Calu3 (cell line): ENCODE data around the gene CALML5. TPM values are rescaled to one million over a fixed set of nuclear protein-coding genes. Genes with fewer than 3 reads are reported as not detected.

Experiments used
- BruUV-seq: library from RNA; stranded (reverse); fragments of 400-500 nt; replicated peaks from 2 replicates; lab custom pipeline; 2021; lab: Mats Ljungman, UMichigan
- CTCF ChIA-PET: fragments of 300-600 bp; sonication (Branson Sonifier 250); formaldehyde crosslinking; loops from one replicate; lab custom pipeline; 2022; ENCODE audit warnings: antibody characterized with exemption; lab: Charles Lee
- DNase-seq: peaks from one replicate; pipeline ENCODE4 v3.0.0; 2022
- H3K27ac Mint-ChIP-seq: one replicate; pipeline ENCODE4 v1.8.0; 2022; ENCODE audit warnings: mixed read lengths; ENCODE audit not compliant: unreplicated experiment
- H3K27me3 Mint-ChIP-seq: one replicate; pipeline ENCODE4 v1.8.0; 2022; ENCODE audit warnings: mixed read lengths; ENCODE audit not compliant: unreplicated experiment
- H3K36me3 Mint-ChIP-seq: one replicate; pipeline ENCODE4 v1.8.0; 2022; ENCODE audit warnings: mild to moderate bottlenecking, moderate library complexity, mixed read lengths; ENCODE audit not compliant: insufficient read depth, unreplicated experiment
- H3K4me1 Mint-ChIP-seq: one replicate; pipeline ENCODE4 v1.8.0; 2022; ENCODE audit warnings: mild to moderate bottlenecking, low read depth, mixed read lengths; ENCODE audit not compliant: unreplicated experiment
- H3K4me3 Mint-ChIP-seq: one replicate; pipeline ENCODE4 v1.8.0; 2022; ENCODE audit warnings: mild to moderate bottlenecking, low read depth, moderate library complexity, mixed read lengths; ENCODE audit not compliant: unreplicated experiment
- H3K9me3 Mint-ChIP-seq: one replicate; pipeline ENCODE4 v1.8.0; 2022; ENCODE audit warnings: low read depth, mixed read lengths; ENCODE audit not compliant: unreplicated experiment
- CTCF ChIP-seq: fragments of 200-600 bp; IDR thresholded peaks from one replicate; pipeline ENCODE4 v1.8.0; 2022; ENCODE audit warnings: antibody characterized with exemption; ENCODE audit not compliant: unreplicated experiment
- intact Hi-C: fragments of 100-400 bp; cut with micrococcal nuclease; formaldehyde crosslinking; loops from one replicate; pipeline ENCODE4 v1.10.0; 2022; ENCODE audit not compliant: unreplicated experiment
- total RNA-seq: library from RNA; stranded (reverse); gene quantifications from 2 replicates; pipeline ENCODE4 v1.2.3, GENCODE V29; 2022

CALML5 gene
- total RNA-seq, 1 experiment from 2014 or later = not detected

DNA sequence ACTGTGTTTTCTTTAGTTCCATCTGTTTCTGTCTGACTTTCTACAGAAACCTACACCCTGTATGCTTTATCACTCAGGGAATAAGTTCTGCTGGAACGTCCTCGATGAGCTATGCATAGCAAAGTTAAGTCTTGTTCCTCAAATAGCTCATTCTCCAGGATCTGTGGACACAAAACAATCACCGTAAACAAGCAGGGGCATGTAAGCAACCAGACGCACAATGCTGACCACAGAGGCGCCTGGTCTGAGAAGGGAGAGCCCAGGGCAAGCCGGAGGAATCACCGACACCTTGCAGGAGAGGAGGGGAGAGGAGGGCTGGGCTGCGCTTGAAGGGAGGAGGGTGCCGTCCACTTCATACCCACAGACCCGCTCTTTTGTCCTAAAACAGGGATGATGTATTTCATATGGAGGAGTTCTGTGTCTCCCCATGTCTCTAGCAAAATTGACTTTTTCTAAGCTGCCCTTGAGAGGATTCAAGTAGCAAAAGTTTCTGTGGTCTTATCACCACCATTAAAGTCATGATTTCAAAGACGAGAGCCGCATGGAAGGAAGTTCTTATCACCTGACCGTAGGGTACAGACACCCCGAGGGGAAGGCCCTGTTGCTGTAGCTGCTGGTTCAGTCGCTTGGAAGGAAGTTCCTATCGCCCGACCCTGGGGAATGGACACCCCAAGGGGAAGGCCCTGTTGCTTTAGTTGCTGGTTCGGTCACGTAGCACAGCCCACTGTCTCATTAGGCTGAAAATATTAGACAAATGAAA, 39.7 kb upstream of the CALML5 start:
- no peak for TF ChIP-seq CTCF
- Mint-ChIP-seq H3K27ac (no peak overlapping the region), H3K36me3 (peaks cover under 1% of the 10 kb centered on the region), H3K4me1 (peaks cover 7% of the 10 kb centered on the region), H3K9me3 (no peaks in the 10 kb centered on the region), H3K27me3 (no peaks in the 10 kb centered on the region), H3K4me3 (no peak overlapping the region)
- CTCF ChIA-PET = interaction anchor here (1.4 kb wide), 1 partner anchor 10 kb away, joined by 4 read pairs; no protein-coding TSS in a partner anchor
- DNase-seq = no peak
- no TSS peak for BruUV-seq
- intact Hi-C loops = no loop called here

GRCh38 chr10:5538446-5538845, 39.1 kb upstream of the CALML5 start:
- peaks cover 7% of the 10 kb centered on the region for H3K4me1 Mint-ChIP-seq
- no peak for TF ChIP-seq CTCF
- no peak for DNase-seq
- H3K4me3 Mint-ChIP-seq = no peak overlapping the region
- no peaks in the 10 kb centered on the region for H3K9me3 Mint-ChIP-seq
- no peaks in the 10 kb centered on the region for H3K27me3 Mint-ChIP-seq
- no peak overlapping the region for H3K27ac Mint-ChIP-seq
- BruUV-seq = no TSS peak
- intact Hi-C loops = no loop called here
- H3K36me3 Mint-ChIP-seq = no peaks in the 10 kb centered on the region
- CTCF ChIA-PET = interaction anchor here (1.4 kb wide), 1 partner anchor 10 kb away, joined by 4 read pairs; no protein-coding TSS in a partner anchor

DNA sequence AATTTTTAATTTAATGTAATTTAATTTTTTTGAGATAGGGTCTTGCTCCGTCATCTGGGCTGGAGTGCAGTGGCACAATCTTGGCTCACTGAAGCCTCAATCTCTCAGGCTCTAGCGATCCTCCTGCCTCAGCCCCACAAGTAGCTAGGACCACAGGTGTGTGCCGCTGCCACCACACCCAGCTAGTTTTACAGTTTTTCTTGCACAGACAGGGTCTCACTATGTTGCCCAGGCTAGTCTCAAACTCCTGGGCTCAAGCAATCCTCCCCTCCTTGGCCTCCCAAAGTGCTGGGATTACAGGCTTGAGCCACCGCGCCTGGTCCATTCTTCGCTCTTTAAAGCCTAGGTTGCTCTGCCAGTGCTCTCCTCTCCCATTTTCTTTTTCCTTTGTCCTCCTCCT, 38.3 kb upstream of the CALML5 start:
- DNase-seq = no peak
- Mint-ChIP-seq H3K36me3 (no peaks in the 10 kb centered on the region), H3K4me1 (peaks cover 7% of the 10 kb centered on the region), H3K27ac (no peak overlapping the region), H3K4me3 (no peak overlapping the region), H3K27me3 (no peaks in the 10 kb centered on the region), H3K9me3 (no peaks in the 10 kb centered on the region)
- CTCF ChIA-PET = no interaction called here
- intact Hi-C loops = no loop called here
- no peak for TF ChIP-seq CTCF
- no TSS peak for BruUV-seq

DNA sequence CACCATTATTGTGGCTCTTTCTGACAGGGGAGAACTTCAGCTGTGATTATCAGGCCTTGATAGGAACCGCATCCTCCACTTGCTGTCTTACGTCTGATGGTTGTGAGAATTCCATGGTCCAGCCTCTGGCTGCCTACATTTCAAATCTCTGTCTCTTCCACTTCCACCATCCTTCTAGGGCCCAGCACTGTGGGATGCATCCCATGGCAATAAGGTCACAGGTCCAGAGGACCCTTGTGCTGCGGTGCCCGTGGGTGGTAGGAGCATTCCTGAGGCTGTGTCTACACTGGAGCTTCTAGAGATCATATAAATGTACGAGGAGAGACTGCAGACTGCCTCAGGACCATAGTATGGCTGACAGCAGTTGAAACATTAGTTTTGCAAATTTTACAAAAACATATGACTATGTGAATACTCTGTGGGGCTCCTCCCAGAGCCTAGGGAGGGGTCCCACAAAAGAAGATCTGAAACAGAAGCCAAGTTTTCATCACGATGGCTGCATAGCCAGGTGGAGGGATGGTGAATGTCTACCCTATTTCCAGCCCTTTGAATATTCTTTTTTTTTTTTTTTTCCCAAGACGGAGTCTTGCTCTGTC, 37.2 kb upstream of the CALML5 start:
- DNase-seq = no peak
- CTCF ChIA-PET = no interaction called here
- H3K4me1 Mint-ChIP-seq = peaks cover 7% of the 10 kb centered on the region
- TF ChIP-seq CTCF = no peak
- no peaks in the 10 kb centered on the region for H3K9me3 Mint-ChIP-seq
- no peak overlapping the region for H3K27ac Mint-ChIP-seq
- BruUV-seq = no TSS peak
- H3K36me3 Mint-ChIP-seq = no peaks in the 10 kb centered on the region
- H3K27me3 Mint-ChIP-seq = no peaks in the 10 kb centered on the region
- intact Hi-C loops = no loop called here
- no peak overlapping the region for H3K4me3 Mint-ChIP-seq
